ENCODE data around the gene DEPDC1B. TPM values are rescaled to one million over a fixed set of nuclear protein-coding genes. Genes with fewer than 3 reads are reported as not detected.
"Not testable (repeated sequence)": the region's sequence is repeated elsewhere in the genome, so short reads cannot be mapped to it uniquely, and the experiment has no call there.

DEPDC1B gene
- total RNA-seq, 1 experiment from 2014 or later, result 25.4 TPM

GRCh38 chr5:60699288-60699608 is 718 bp downstream of the DEPDC1B start:
- DNase-seq (ENCODE audit: low read depth), result no peak

- no peak for DNase-seq (ENCODE audit: low read depth)
These were observed 1.6 kb downstream of the DEPDC1B start for GRCh38 chr5:60698336-60698735.

- DNase-seq (ENCODE audit: low read depth), result no peak
These were observed 9.6 kb downstream of the DEPDC1B start for GRCh38 chr5:60690326-60690725.

- DNase-seq (ENCODE audit: low read depth), result no peak
These were observed 11.0 kb downstream of the DEPDC1B start for GRCh38 chr5:60688980-60689379.

GRCh38 chr5:60687927-60688720 is 11.8 kb downstream of the DEPDC1B start:
- DNase-seq (ENCODE audit: low read depth), result peak; percentile 32

- DNase-seq (ENCODE audit: low read depth), result no peak
These were observed 13.8 kb downstream of the DEPDC1B start for GRCh38 chr5:60686157-60686556.

GRCh38 chr5:60685700-60686099 is 14.3 kb downstream of the DEPDC1B start:
- no peak for DNase-seq (ENCODE audit: low read depth)

GRCh38 chr5:60685028-60685427 is 14.9 kb downstream of the DEPDC1B start:
- DNase-seq (ENCODE audit: low read depth), result no peak

GRCh38 chr5:60682007-60682406 is 18.0 kb downstream of the DEPDC1B start:
- DNase-seq (ENCODE audit: low read depth), result not testable (repeated sequence)

GRCh38 chr5:60679816-60680215 is 20.1 kb downstream of the DEPDC1B start:
- no peak for DNase-seq (ENCODE audit: low read depth)

- DNase-seq (ENCODE audit: low read depth), result peak; percentile 18
These were observed 21.9 kb downstream of the DEPDC1B start for GRCh38 chr5:60677850-60678664.

- DNase-seq (ENCODE audit: low read depth), result no peak
These were observed 24.7 kb downstream of the DEPDC1B start for GRCh38 chr5:60675286-60675685.

- no peak for DNase-seq (ENCODE audit: low read depth)
These were observed 25.5 kb downstream of the DEPDC1B start for GRCh38 chr5:60674251-60675069.

GRCh38 chr5:60673334-60673733 is 26.6 kb downstream of the DEPDC1B start:
- no peak for DNase-seq (ENCODE audit: low read depth)

- no peak for DNase-seq (ENCODE audit: low read depth)
These were observed 27.2 kb downstream of the DEPDC1B start for GRCh38 chr5:60672693-60673264.

- no peak for DNase-seq (ENCODE audit: low read depth)
These were observed 27.9 kb downstream of the DEPDC1B start for GRCh38 chr5:60671899-60672692.

GRCh38 chr5:60670749-60671148 is 29.2 kb downstream of the DEPDC1B start:
- DNase-seq (ENCODE audit: low read depth), result no peak

GRCh38 chr5:60668686-60669304 is 31.2 kb downstream of the DEPDC1B start:
- peak; percentile 24 for DNase-seq (ENCODE audit: low read depth)

- DNase-seq (ENCODE audit: low read depth), result peak; percentile 89
These were observed 47.9 kb downstream of the DEPDC1B start for GRCh38 chr5:60651872-60652620.

Measured in HT1080 (cell line).